Measurements from ENCODE around the gene RASSF5. TPM values are rescaled to one million over a fixed set of nuclear protein-coding genes. Genes with fewer than 3 reads are reported as not detected.

The RASSF5 gene
- total and polyA plus RNA-seq, 9 of the 15 experiments (the other 6 are each of a cell fraction or from before 2014, with no cell fraction given): 6.1 to 41.0 (median 25.2) TPM

GRCh38 chr1:206560007-206560716 is 52.8 kb downstream of the RASSF5 start:
- BruUV-seq (replicated peaks): no TSS peak
- WGBS (ENCODE audit: insufficient coverage, low coverage, missing lambda C conversion rate): 29% methylated on average over 10 of the region's 10 CpGs
- DNase-seq (ENCODE audit: extremely low read depth in 1 of 4, low spot score in 3 of 4) (peak in 1 of 4 experiments; percentile 30), ATAC-seq (no peak), FAIRE-seq (no peak)
- H3K79me2 ChIP-seq (ENCODE audit: control insufficient read depth, insufficient read depth, low read length): peaks cover 62% of the 10 kb centered on the region
- H3K9me1 ChIP-seq (ENCODE audit: control insufficient read depth, insufficient read depth, low read length): no peaks in the 10 kb centered on the region
- no peaks in the 10 kb centered on the region for H3K9me3 ChIP-seq (replicated peaks; ENCODE audit: control insufficient read depth, insufficient read depth, low read depth, low read length)
- H3K4me2 ChIP-seq (ENCODE audit: insufficient read depth, low read length): peak overlapping the region; percentile 78
- in situ Hi-C loops (cut with MboI): no loop called here
- H4K20me1 ChIP-seq (replicated peaks; ENCODE audit: control insufficient read depth, insufficient read depth, low read length): no peaks in the 10 kb centered on the region
- H3K4me1 ChIP-seq (replicated peaks in 1 of 2; ENCODE audit: control insufficient read depth in 2 of 2, insufficient read depth in 2 of 2, low read length in 2 of 2): peaks cover 38 to 64% of the 10 kb centered on the region in 2 experiments
- ChIA-PET POLR2A (interaction anchor here (0.6 to 3.7 kb wide), 8 partner anchors 8 to 503 kb away, joined by 3 to 24 read pairs (median 4); no protein-coding TSS in a partner anchor), CTCF (ENCODE audit: low intra/inter-chr PET ratio) (no interaction called here)
- no peaks in the 10 kb centered on the region for H3K27me3 ChIP-seq (ENCODE audit: control insufficient read depth in 2 of 2, insufficient read depth in 2 of 2, low read length in 2 of 2)
- H3K9ac ChIP-seq (ENCODE audit: insufficient read depth in 1 of 2, low read depth in 2 of 2, low read length in 2 of 2): peak overlapping the region; percentile 70 to 86
- peak overlapping the region; percentile 81 for H3K27ac ChIP-seq (ENCODE audit: extremely low read depth, low read depth, low read length)
- H2AFZ ChIP-seq (ENCODE audit: low read depth, low read length): peak overlapping the region; percentile 72
- peak overlapping the region; percentile 63 for H3K4me3 ChIP-seq
- H3K36me3 ChIP-seq (ENCODE audit: control insufficient read depth, insufficient read depth, low read length): peaks cover 41% of the 10 kb centered on the region
- intact Hi-C loops (cut with micrococcal nuclease): no loop called here
- no peak for TF ChIP-seq NR2C2 (CRISPR knock-in tag; IDR thresholded peaks at IDR 0.05)
- TF ChIP-seq NR2C2 (tag; IDR thresholded peaks at IDR 0.05): 0 out of 2 replicates have a peak, but pooled peaks have one; percentile 28
- TF ChIP-seq MTA1 (IDR thresholded peaks at IDR 0.05; ENCODE audit: borderline replicate concordance): 0 out of 2 replicates have a peak, but pooled peaks have one; percentile 4
- peak; percentile 11; the same call in 1 of the 2 replicates for TF ChIP-seq MEF2D (tag; conservative IDR thresholded peaks at IDR 0.05; ENCODE audit: low read depth)
- 0 out of 2 replicates have a peak, but pooled peaks have one; percentile 40 for TF ChIP-seq USF1 (CRISPR knock-in tag; IDR thresholded peaks at IDR 0.05)
- TF ChIP-seq MGA (IDR thresholded peaks at IDR 0.05): peak; percentile 47
- TF ChIP-seq HMGN3 (IDR thresholded peaks at IDR 0.05; ENCODE audit: borderline replicate concordance, extremely low read depth, insufficient read length, low read depth, low read length): no peak
- peak; percentile 40; the same call in 1 of the 2 replicates for TF ChIP-seq PTRF (tag; IDR thresholded peaks at IDR 0.05)

All from K562 (cell line).